ENCODE measurements around the gene TPST1.
"Not testable (repeated sequence)": the region's sequence is repeated elsewhere in the genome, so short reads cannot be mapped to it uniquely, and the experiment has no call there.

The TPST1 gene

DNA sequence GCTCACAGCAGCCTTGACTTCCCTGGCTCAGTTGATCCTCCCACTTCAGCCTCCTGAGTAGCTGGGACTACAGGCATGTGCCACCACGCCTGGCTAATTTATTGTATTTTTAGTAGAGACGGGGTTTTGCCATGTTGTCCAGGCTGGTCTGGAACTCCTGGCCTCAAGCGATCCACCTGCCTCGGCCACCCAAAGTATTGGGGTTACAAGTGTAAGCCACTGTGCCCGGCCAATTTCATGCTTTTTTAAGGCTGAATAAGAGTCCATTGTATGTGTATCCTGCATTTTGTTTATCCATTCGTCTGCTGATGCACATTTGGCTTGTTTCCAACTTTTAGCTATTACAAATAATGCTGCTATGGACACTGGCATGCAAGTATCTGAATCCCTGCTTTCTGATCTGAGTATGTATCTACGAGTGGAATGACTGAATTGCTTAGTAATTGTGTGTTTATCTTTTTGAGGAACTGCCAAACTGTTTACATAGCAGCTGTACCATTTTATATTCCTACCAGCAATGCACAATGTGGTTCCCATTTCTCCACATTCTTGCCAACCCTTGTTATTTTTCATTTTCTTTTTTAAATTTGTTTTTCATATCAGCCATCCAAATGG is 37.3 kb upstream of the TPST1 start:
- Mint-ChIP-seq H3K9me3 (no peaks in the 10 kb centered on the region), H3K36me3 (ENCODE audit: low read depth) (no peaks in the 10 kb centered on the region), H3K4me3 (no peak overlapping the region), H3K4me1 (peaks cover 9% of the 10 kb centered on the region), H3K27me3 (ENCODE audit: low read depth) (no peaks in the 10 kb centered on the region), H3K27ac (peak overlapping the region in 1 of 3 experiments; percentile 65)
- TF ChIP-seq CTCF (IDR thresholded peaks at IDR 0.05; ENCODE audit: unreplicated experiment in 3 of 3), result no peak

DNA sequence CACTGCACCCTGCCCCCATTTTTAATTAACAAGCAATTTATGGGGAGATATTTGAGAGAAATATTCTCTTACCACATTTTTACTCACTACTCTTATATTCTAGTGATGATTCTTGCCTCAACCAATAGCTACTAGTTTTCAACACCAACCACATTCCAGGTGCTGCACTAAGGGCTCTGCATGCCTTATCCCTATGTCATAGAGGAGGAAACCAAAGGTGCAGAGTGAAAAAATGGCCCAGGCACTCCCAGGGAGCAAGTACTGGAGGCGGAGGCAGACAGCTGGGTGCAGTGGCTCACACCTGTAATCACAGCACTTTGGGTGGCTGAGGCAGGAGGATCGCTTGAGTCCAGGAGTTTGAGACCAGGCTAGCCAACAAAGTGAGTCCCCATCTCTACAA is 35.5 kb upstream of the TPST1 start:
- H3K9me3 Mint-ChIP-seq, result no peaks in the 10 kb centered on the region

DNA sequence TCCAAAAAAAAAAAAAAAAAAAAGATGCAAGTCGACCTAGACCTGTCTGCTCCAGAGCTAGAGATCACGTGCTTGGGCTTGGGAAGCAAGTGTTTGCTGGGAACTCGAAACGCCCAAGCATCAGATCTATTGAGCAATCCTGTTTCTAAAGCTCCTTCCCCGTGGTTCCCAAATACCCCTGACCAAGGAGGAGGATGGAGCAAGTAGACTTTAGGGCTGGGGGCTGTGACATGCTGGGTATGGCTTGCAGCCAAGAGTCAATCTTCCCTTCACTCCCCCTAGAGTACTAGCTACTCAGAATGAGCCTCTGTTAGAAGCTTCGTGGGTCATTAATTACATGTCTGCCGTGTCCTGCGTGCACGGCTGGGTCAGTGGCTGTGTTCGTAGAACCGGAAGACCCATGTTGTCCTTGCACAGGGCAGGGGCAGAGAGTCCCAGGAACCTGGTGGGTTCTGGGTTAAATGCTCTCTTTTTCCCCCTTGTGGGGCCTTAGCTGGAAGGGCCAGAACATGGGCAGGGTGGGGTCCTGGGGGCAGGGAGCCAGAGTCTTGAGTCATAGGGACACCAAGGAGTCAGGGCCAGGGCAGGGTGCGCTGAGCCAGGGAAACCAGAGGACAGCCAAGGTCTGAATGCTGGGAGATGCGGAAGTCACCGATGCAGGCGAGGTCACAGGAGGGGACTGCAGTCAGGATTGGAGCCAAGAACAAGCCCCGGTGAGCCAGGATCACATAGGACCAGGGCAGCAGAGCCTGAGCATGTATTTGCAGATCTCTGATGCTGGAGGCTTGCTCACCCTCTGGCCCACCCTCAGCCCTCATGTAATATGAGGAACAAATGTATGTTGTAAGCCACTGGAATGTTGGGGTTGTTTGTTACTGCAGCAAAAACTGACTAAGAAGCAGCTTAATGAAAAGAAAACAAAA is 34.6 kb upstream of the TPST1 start:
- Mint-ChIP-seq H3K36me3 (ENCODE audit: low read depth) (no peaks in the 10 kb centered on the region), H3K9me3 (no peaks in the 10 kb centered on the region), H3K4me3 (no peak overlapping the region), H3K4me1 (peaks cover 15% of the 10 kb centered on the region), H3K27me3 (ENCODE audit: low read depth) (no peaks in the 10 kb centered on the region), H3K27ac (peak overlapping the region; percentile 50 to 83 (median 73))
- TF ChIP-seq CTCF (IDR thresholded peaks at IDR 0.05; ENCODE audit: unreplicated experiment in 3 of 3), result no peak

More for the DNA sequence above, 35.5 kb upstream of the TPST1 start:
- Mint-ChIP-seq H3K36me3 (ENCODE audit: low read depth) (no peaks in the 10 kb centered on the region), H3K4me3 (no peak overlapping the region), H3K4me1 (peaks cover 15% of the 10 kb centered on the region), H3K27ac (no peak overlapping the region), H3K27me3 (ENCODE audit: low read depth) (no peaks in the 10 kb centered on the region)
- TF ChIP-seq CTCF (IDR thresholded peaks at IDR 0.05; ENCODE audit: unreplicated experiment in 3 of 3), result no peak

GRCh38 chr7:66172536-66173401 is 32.4 kb upstream of the TPST1 start:
- Mint-ChIP-seq H3K27ac (peak overlapping the region; percentile 26 to 83 (median 47)), H3K4me1 (peaks cover 15% of the 10 kb centered on the region)
- H3K27me3 Mint-ChIP-seq (ENCODE audit: low read depth); H3K9me3 Mint-ChIP-seq; H3K4me3 Mint-ChIP-seq; H3K36me3 Mint-ChIP-seq (ENCODE audit: low read depth): not testable (repeated sequence)

DNA sequence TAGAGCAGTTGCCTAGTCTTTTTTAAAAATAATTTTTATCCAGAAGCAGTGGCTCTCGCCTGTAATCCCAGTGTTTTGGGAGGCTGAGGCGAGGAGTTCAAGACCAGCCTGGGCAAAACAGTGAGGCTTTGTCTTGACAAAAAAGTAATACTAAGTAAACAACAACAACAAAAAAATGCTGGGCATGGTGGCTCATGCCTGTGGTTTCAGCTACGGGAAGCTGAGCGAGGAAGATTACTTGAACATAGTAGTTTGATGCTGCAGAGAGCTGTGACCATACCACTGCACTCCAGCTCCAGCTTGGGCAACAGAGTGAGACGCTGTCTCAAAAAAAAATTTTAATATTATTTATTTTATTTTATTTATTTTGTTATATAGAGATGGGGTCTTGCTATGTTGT is 31.3 kb upstream of the TPST1 start:
- H3K36me3 Mint-ChIP-seq (ENCODE audit: low read depth), result no peaks in the 10 kb centered on the region
- peaks cover 15% of the 10 kb centered on the region for H3K4me1 Mint-ChIP-seq
- H3K4me3 Mint-ChIP-seq, result no peak overlapping the region
- no peak overlapping the region for H3K27ac Mint-ChIP-seq
- H3K9me3 Mint-ChIP-seq, result no peaks in the 10 kb centered on the region
- H3K27me3 Mint-ChIP-seq (ENCODE audit: low read depth), result no peaks in the 10 kb centered on the region
- TF ChIP-seq CTCF (IDR thresholded peaks at IDR 0.05; ENCODE audit: unreplicated experiment in 3 of 3), result no peak

DNA sequence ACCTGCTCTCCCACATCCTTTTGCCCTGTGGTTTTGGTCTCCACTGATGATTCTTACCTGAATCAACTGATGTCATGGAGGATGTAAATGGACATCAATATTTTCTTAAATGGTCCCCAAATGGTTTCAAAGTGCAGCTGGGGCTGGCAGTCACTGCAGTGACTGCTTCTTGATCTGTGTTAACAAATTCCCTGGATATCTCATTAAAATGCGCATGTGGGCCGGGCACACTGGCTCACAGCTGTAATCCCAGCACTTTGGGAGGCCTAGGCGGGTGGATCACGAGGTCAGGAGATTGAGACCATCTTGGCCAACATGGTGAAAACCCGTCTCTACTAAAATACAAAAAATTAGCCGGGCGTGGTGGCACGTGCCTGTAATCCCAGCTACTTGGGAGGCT is 30.1 kb upstream of the TPST1 start:
- H3K4me1 Mint-ChIP-seq, result peaks cover 15% of the 10 kb centered on the region
- not testable (repeated sequence) for H3K27me3 Mint-ChIP-seq (ENCODE audit: low read depth)

More for the DNA sequence above, 30.1 kb upstream of the TPST1 start:
- not testable (repeated sequence) for H3K4me3 Mint-ChIP-seq; H3K27ac Mint-ChIP-seq; H3K9me3 Mint-ChIP-seq; H3K36me3 Mint-ChIP-seq (ENCODE audit: low read depth)
